GM12878 (cell line): ENCODE results near the gene TK2. TPM values are rescaled to one million over a fixed set of nuclear protein-coding genes. Genes with fewer than 3 reads are reported as not detected.

Experiments
- ATAC-seq: fragments of 200-7000 bp; cut with Tn5 transposase; 3 replicates; pipeline ENCODE4 v1.9.1; 2020; ENCODE audit warnings: mild to moderate bottlenecking, moderate library complexity
- BruUV-seq: library from RNA; stranded (reverse); fragments of 400-500 nt; replicated peaks from 2 replicates; lab custom pipeline; 2021; lab: Mats Ljungman, UMichigan
- CTCF ChIA-PET: fragments of 300-600 bp; sonication (Branson Sonifier 250); formaldehyde crosslinking; extraction: SDS; loops from one replicate; lab custom pipeline; 2021; ENCODE audit warnings: inconsistent platforms; lab: Yijun Ruan, JAX
- POLR2A ChIA-PET: fragments of 350-600 bp; formaldehyde crosslinking; extraction: SDS; loops from one replicate; lab custom pipeline; 2021; ENCODE audit warnings: inconsistent platforms; lab: Charles Lee
- RAD21 ChIA-PET: fragments of 300-600 bp; sonication (Branson Sonifier 250); formaldehyde crosslinking; loops from one replicate; lab custom pipeline; 2023; ENCODE audit warnings: antibody characterized with exemption; ENCODE audit not compliant: unreplicated experiment; lab: Charles Lee
- SMC1A ChIA-PET: fragments of 300-600 bp; sonication (Branson Sonifier 250); formaldehyde crosslinking; loops from one replicate; lab custom pipeline; 2023; ENCODE audit not compliant: unreplicated experiment, uncharacterized antibody; lab: Charles Lee
- DNase-seq: peaks from one replicate; pipeline ENCODE4 v3.0.0-alpha.2; 2011; ENCODE audit warnings: low read depth, low spot score
- FAIRE-seq: peaks from 3 replicates; lab custom pipeline; 2011; peaks lifted over from hg19 to GRCh38; lab: Jason Lieb, UNC
- H2AFZ ChIP-seq: 2 replicates; pipeline ENCODE4 v1.6.0; 2011; ENCODE audit warnings: low read depth, low read length, control low read depth; ENCODE audit not compliant: control insufficient read depth
- H3K27ac ChIP-seq: 2 replicates; pipeline ENCODE4 v1.5.1; 2011; ENCODE audit warnings: control low read depth; ENCODE audit not compliant: control insufficient read depth, insufficient read depth
- H3K27me3 ChIP-seq, 2 experiments: replicated peaks in 1 of 2; 2 replicates each; pipeline versions ENCODE4 v1.6.0 to v1.6.1; 2011; ENCODE audit warnings: low read length in 1 of 2; ENCODE audit not compliant: control insufficient read depth in 2 of 2, insufficient read depth in 2 of 2
- H3K36me3 ChIP-seq, 2 experiments: 2 replicates each; pipeline ENCODE4 v1.5.1; 2011; ENCODE audit warnings: low read length in 1 of 2; ENCODE audit not compliant: control insufficient read depth in 2 of 2, insufficient read depth in 2 of 2
- H3K4me1 ChIP-seq: 2 replicates; pipeline ENCODE4 v1.6.1; 2011; ENCODE audit warnings: mild to moderate bottlenecking, low read length, moderate library complexity, mixed read lengths; ENCODE audit not compliant: control insufficient read depth, insufficient read depth
- H3K4me2 ChIP-seq: 2 replicates; pipeline ENCODE4 v1.6.0; 2011; ENCODE audit warnings: control low read depth; ENCODE audit not compliant: control insufficient read depth, insufficient read depth
- H3K4me3 ChIP-seq: fragments of 200-600 bp; sonication (generic); 2 replicates; pipeline ENCODE4 v1.5.1; 2016
- H3K79me2 ChIP-seq: 2 replicates; pipeline ENCODE4 v1.6.0; 2011; ENCODE audit warnings: low read length; ENCODE audit not compliant: control insufficient read depth, insufficient read depth
- H3K9ac ChIP-seq: 2 replicates; pipeline ENCODE4 v1.8.0; 2011; ENCODE audit warnings: low read length, control low read depth, mixed read lengths; ENCODE audit not compliant: control insufficient read depth, insufficient read depth
- H3K9me3 ChIP-seq: replicated peaks from 3 replicates; pipeline ENCODE4 v1.5.1; 2011; ENCODE audit warnings: mild to moderate bottlenecking, low read length; ENCODE audit not compliant: control insufficient read depth, insufficient read depth
- H4K20me1 ChIP-seq: 2 replicates; pipeline ENCODE4 v1.6.0; 2011; ENCODE audit not compliant: control insufficient read depth, insufficient read depth
- BMI1 ChIP-seq: fragments of 450-650 bp; IDR thresholded peaks from 2 replicates; pipeline ENCODE4 v1.6.1; 2016; ENCODE audit warnings: mild to moderate bottlenecking, moderate library complexity, borderline replicate concordance
- BRCA1 ChIP-seq: IDR thresholded peaks from 2 replicates; pipeline ENCODE4 v1.6.1; 2011; ENCODE audit warnings: low read depth, low read length, improper control_type of control experiment
- IKZF1 ChIP-seq: fragments of 450-650 bp; conservative IDR thresholded peaks from 2 replicates; pipeline ENCODE4 v1.6.1; 2017; ENCODE audit warnings: antibody characterized with exemption, mild to moderate bottlenecking
- IKZF2 ChIP-seq, 2 experiments: fragments of 450-650 bp; IDR thresholded peaks; 2 replicates each; pipeline ENCODE4 v1.6.1; 2017; ENCODE audit warnings: mild to moderate bottlenecking in 2 of 2, moderate library complexity in 2 of 2
- ZNF592 ChIP-seq: fragments of 450-650 bp; IDR thresholded peaks from 2 replicates; pipeline ENCODE4 v1.6.1; 2017; ENCODE audit warnings: mild to moderate bottlenecking, moderate library complexity
- WGBS: methylation state at CpG from one replicate; pipeline ENCODE4 v1.1.6; 2016; ENCODE audit warnings: low lambda C conversion rate; ENCODE audit not compliant: insufficient replicate concordance, insufficient coverage; ENCODE audit errors: missing lambda C conversion rate; 5-methylcytosine and 5-hydroxymethylcytosine counted together
- in situ Hi-C: fragments of 300-500 bp; cut with MboI; formaldehyde crosslinking; loops from 9 replicates; pipeline ENCODE4 v1.14.3; 2018; ENCODE audit warnings: mixed read lengths
- intact Hi-C: fragments of 100-400 bp; cut with micrococcal nuclease; formaldehyde crosslinking; loops from one replicate; pipeline ENCODE4 v1.14.2; 2022; ENCODE audit not compliant: unreplicated experiment
- polyA plus RNA-seq, 11 experiments: library from polyadenylated mRNA; depleted of rRNA in 4 of 11; unstranded in 6 of 11; stranded (reverse) in 5 of 11; fragments of >200 nt; fragmentation: Nextera tagmentation in 4 of 11; fragmentation: Illumina TruSeq in 1 of 11; extraction: Ambion mirVana in 4 of 11; extraction: Trizol in 1 of 11; gene quantifications; 1 replicate in 1 of 11; 2 replicates in 10 of 11; pipeline versions ENCODE4 v1.2.1 to v1.2.3, GENCODE V29; 2011 to 2016; ENCODE audit warnings: inconsistent platforms in 2 of 11, missing spikeins in 2 of 11, low read depth in 1 of 11
- total RNA-seq, 4 experiments: library from RNA; depleted of rRNA in 3 of 4; stranded (reverse); fragments of >200 nt in 3 of 4; fragmentation: Illumina TruSeq in 1 of 4; extraction: Trizol in 1 of 4; gene quantifications; 2 replicates each; pipeline versions ENCODE4 v1.2.1 to v1.2.3, GENCODE V29; 2013 to 2021
- TF ChIP-seq, protein P1 (sequence below): IDR thresholded peaks from 2 replicates; pipeline ENCODE4 v1.6.1; 2012; ENCODE audit warnings: mild to moderate bottlenecking, low read depth, low read length
- TF ChIP-seq, protein P2 (sequence below): IDR thresholded peaks from 2 replicates; pipeline ENCODE4 v1.6.1; 2012; ENCODE audit warnings: low read depth, low read length, improper control_type of control experiment

TK2 gene
- total and polyA plus RNA-seq, 10 of the 15 experiments (the other 5 are each of a cell fraction or from before 2014, with no cell fraction given): 1.3 to 12.4 (median 3.0) TPM

- no peaks in the 10 kb centered on the region for H3K9me3 ChIP-seq
- no peak overlapping the region for H2AFZ ChIP-seq
- DNase-seq: no peak
- H3K4me2 ChIP-seq: no peak overlapping the region
- 66% methylated on average over 2 of the region's 2 CpGs for WGBS
- H3K4me3 ChIP-seq: no peak overlapping the region
- no peaks in the 10 kb centered on the region for H4K20me1 ChIP-seq
- H3K79me2 ChIP-seq: no peaks in the 10 kb centered on the region
- no TSS peak for BruUV-seq
- H3K4me1 ChIP-seq: no peaks in the 10 kb centered on the region
- no peak overlapping the region for H3K27ac ChIP-seq
- no peak for FAIRE-seq
- in situ Hi-C loops (loop anchor here (5.0 kb wide), 1 partner anchor 68 kb away; no protein-coding TSS in a partner anchor), intact Hi-C loops (no loop called here)
- no peak for ATAC-seq
- ChIA-PET POLR2A (interaction anchor here (0.6 kb wide), 1 partner anchor 122 kb away, joined by 3 read pairs; no protein-coding TSS in a partner anchor), RAD21 (interaction anchor here (1.0 kb wide), 4 partner anchors 13 to 42 kb away, joined by 3 read pairs; no protein-coding TSS in a partner anchor), CTCF (interaction anchor here (0.6 to 6.4 kb wide), 9 partner anchors 9 to 176 kb away, joined by 3 to 61 read pairs (median 5); no protein-coding TSS in a partner anchor), SMC1A (interaction anchor here (0.7 to 5.9 kb wide), 7 partner anchors 33 to 117 kb away, joined by 3 to 36 read pairs (median 5); no protein-coding TSS in a partner anchor)
- TF ChIP-seq, protein P1, sequence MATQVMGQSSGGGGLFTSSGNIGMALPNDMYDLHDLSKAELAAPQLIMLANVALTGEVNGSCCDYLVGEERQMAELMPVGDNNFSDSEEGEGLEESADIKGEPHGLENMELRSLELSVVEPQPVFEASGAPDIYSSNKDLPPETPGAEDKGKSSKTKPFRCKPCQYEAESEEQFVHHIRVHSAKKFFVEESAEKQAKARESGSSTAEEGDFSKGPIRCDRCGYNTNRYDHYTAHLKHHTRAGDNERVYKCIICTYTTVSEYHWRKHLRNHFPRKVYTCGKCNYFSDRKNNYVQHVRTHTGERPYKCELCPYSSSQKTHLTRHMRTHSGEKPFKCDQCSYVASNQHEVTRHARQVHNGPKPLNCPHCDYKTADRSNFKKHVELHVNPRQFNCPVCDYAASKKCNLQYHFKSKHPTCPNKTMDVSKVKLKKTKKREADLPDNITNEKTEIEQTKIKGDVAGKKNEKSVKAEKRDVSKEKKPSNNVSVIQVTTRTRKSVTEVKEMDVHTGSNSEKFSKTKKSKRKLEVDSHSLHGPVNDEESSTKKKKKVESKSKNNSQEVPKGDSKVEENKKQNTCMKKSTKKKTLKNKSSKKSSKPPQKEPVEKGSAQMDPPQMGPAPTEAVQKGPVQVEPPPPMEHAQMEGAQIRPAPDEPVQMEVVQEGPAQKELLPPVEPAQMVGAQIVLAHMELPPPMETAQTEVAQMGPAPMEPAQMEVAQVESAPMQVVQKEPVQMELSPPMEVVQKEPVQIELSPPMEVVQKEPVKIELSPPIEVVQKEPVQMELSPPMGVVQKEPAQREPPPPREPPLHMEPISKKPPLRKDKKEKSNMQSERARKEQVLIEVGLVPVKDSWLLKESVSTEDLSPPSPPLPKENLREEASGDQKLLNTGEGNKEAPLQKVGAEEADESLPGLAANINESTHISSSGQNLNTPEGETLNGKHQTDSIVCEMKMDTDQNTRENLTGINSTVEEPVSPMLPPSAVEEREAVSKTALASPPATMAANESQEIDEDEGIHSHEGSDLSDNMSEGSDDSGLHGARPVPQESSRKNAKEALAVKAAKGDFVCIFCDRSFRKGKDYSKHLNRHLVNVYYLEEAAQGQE: no peak
- TF ChIP-seq BMI1: no peak
- no peak for TF ChIP-seq BRCA1
- peak; percentile 61; the same call in 1 of the 2 replicates for TF ChIP-seq IKZF1
- TF ChIP-seq, protein P2, sequence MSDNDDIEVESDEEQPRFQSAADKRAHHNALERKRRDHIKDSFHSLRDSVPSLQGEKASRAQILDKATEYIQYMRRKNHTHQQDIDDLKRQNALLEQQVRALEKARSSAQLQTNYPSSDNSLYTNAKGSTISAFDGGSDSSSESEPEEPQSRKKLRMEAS: no peak
- TF ChIP-seq ZNF592: no peak
- TF ChIP-seq IKZF2 (IDR thresholded peaks at IDR 0.05): peak in 1 of 2 experiments; percentile 42; a peak in 1 of 4 replicates
- H3K9ac ChIP-seq: no peak overlapping the region
- no peaks in the 10 kb centered on the region for H3K36me3 ChIP-seq
- peaks cover 0 to 3% of the 10 kb centered on the region in 2 experiments; a peak in 1 of 4 replicates for H3K27me3 ChIP-seq
Observed at GRCh38 chr16:66475232-66475631, 74.7 kb downstream of the TK2 start.
